ENCODE results near the gene FGFRL1.
A peak's percentile ranks its signal among the peaks of the same experiment; 100 is the strongest.

The FGFRL1 gene

GRCh38 chr4:1055721-1056590 lies 44.5 kb downstream of the FGFRL1 start:
- Histone ChIP-seq H3K4me3 (peak overlapping the region; percentile 23), H3K27ac (no peak overlapping the region)
- TF ChIP-seq, protein P1, sequence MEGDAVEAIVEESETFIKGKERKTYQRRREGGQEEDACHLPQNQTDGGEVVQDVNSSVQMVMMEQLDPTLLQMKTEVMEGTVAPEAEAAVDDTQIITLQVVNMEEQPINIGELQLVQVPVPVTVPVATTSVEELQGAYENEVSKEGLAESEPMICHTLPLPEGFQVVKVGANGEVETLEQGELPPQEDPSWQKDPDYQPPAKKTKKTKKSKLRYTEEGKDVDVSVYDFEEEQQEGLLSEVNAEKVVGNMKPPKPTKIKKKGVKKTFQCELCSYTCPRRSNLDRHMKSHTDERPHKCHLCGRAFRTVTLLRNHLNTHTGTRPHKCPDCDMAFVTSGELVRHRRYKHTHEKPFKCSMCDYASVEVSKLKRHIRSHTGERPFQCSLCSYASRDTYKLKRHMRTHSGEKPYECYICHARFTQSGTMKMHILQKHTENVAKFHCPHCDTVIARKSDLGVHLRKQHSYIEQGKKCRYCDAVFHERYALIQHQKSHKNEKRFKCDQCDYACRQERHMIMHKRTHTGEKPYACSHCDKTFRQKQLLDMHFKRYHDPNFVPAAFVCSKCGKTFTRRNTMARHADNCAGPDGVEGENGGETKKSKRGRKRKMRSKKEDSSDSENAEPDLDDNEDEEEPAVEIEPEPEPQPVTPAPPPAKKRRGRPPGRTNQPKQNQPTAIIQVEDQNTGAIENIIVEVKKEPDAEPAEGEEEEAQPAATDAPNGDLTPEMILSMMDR (IDR thresholded peaks at IDR 0.05), result no peak
- peak; percentile 62 for DNase-seq (ENCODE audit: low spot score)

DNA sequence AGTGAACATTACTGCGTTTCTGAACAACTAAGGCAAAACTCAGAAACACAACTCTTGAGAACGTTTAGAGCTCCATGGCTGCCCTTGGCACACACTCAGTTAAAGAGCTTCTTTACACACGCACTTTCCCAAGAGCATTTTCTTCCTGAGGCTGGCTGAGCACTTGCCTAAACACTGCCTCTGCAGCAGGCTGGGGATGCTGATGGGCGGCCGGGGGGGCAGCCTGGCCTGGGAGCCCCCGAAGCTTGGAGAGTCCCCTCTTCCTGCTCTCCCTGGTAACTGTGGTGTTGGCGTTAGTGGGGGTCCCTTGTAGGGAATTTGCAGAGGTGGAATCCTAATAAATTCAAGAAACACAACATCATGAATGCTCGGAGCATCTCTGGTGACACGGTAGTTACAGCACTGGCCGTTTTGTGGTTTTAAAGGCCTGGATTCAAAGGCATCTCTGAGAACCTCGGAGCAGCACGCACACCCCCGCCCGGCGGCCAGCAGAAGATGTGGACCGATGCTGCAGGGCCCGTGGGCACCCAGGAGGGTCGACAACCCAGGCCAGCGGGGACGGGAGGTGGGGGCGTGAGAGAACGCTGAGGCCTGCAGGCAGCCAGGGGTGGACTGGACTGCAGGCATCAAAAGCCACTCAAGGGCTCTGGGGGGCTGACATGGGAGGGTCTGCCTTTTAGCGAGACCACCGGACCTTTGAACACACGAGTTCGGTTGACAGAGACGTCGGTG lies 45.4 kb downstream of the FGFRL1 start:
- TF ChIP-seq, protein P1 (IDR thresholded peaks at IDR 0.05), result no peak
- peak; percentile 56 for DNase-seq (ENCODE audit: low spot score)
- H3K27ac ChIP-seq, result no peak overlapping the region
- no peak overlapping the region for H3K4me3 ChIP-seq

DNA sequence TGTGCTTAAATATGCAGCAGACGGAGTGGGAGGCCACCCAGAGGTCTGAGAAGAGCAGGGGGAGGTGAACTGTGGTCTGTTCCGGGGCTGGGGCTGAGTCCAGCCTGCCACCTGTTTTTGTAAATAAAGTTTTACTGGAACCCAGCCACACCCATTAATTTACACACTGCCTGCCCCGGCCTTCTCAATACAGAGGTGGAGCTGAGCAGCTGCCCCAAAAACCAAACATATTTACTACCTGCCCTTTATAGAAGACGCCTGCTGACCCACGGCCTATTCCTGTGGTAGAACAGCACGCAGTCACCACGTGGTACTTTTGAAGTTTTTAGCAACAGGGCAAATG lies 45.9 kb downstream of the FGFRL1 start:
- no peak for DNase-seq (ENCODE audit: low spot score)
- H3K27ac ChIP-seq, result no peak overlapping the region
- H3K4me3 ChIP-seq, result no peak overlapping the region
- TF ChIP-seq, protein P1 (IDR thresholded peaks at IDR 0.05), result no peak

DNA sequence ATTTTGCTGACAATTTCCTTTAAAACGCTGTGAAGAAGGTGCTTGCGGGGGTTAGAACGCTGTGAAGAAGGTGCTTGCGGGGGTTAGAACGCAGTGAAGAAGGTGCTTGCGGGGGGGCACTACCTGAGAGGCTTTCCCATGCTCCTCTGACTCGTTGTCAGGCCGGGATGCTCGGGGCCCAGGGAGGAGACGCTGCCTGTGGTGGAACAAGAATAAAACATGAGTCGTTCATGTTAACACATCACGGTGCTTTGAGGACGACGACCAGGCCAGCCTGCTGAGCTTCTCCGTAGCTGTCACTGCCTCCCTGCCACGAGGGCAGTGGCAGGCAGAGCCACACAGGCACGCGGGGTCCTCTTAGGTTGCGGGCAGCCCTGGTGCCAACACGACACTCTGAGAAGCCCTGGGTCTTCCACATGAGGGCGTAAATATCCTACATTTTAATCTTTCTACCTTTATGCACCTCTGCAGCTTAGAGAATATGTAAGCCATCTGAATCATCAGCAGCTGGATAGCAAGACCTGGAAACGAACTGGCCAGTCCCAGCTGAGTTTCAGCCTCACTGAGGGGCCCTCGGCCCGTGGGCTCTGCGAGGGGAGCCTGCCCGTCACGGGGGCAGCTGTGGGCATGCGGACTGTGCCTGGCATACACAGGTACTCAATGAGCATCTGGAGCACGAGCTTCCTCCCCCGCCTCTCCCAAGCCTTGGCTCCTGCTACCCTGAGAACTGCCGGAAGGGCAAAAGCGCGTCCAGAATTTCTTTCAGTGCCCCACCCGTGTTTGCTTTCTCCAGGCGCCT lies 47.0 kb downstream of the FGFRL1 start:
- Histone ChIP-seq H3K27ac (no peak overlapping the region), H3K4me3 (no peak overlapping the region)
- DNase-seq (ENCODE audit: low spot score), result peak; percentile 35
- TF ChIP-seq, protein P1 (IDR thresholded peaks at IDR 0.05), result no peak

DNA sequence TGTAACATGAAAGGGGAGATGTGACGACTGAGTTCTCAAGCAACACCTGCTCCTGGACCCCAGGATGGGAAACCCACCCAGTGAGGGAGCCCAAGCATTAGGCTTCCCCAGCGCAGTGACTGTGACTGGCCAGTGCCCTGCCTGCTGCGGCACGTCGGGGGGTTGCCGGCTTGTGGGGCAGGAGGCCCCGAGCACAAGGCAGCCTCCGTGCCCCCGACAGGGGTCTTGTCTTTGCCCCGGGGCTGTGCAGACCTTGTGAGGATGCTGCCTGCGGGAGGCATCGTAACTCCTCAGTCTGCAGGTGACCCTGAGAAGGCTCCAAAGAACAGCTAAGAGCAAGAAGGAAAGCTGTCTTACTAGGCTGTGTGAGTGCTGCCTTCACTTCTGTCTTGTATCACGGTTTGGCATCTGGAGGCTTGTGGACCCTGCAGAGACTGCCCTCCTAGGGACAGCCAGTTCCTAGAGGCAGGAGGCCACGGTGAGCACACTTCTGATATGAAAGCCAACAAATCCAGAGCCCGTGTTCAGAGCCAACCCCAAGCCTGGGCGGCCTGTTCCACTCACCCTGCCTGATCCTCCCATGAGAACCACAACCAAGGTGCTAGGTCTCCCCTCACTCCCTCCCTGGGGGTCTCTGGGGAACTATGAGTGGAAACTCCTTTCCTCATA lies 47.7 kb downstream of the FGFRL1 start:
- TF ChIP-seq, protein P1 (IDR thresholded peaks at IDR 0.05), result no peak
- no peak overlapping the region for H3K4me3 ChIP-seq
- DNase-seq (ENCODE audit: low spot score), result peak; percentile 64
- no peak overlapping the region for H3K27ac ChIP-seq

DNA sequence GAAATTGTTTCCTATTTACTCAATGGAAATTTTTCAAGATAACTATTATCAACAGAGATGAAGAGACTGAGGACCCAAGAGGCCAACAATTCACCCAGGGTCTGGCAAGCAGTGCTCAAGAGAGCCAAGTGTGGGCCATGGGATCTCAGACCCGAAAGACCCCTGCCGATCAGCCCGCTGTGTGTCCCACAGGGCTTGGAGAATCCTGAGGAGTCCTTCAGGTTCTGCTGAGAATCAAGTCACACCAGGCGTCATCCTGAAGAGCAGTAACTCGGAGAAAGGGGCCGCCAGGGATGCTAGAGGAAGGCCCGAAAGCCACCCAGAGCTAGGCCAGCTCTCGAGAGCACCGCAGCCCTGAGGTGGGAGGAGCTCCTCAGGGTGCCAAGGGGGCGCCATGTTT lies 48.7 kb downstream of the FGFRL1 start:
- peak; percentile 31 for DNase-seq (ENCODE audit: low spot score)
- H3K27ac ChIP-seq, result no peak overlapping the region
- H3K4me3 ChIP-seq, result no peak overlapping the region
- TF ChIP-seq, protein P1 (IDR thresholded peaks at IDR 0.05), result no peak

Data from coronary artery (tissue), 2 donors.